ENCODE data around the gene WDR7.
A peak's percentile ranks its signal among the peaks of the same experiment; 100 is the strongest.
"Not testable (repeated sequence)": the region's sequence is repeated elsewhere in the genome, so short reads cannot be mapped to it uniquely, and the experiment has no call there.

Gene WDR7

DNA sequence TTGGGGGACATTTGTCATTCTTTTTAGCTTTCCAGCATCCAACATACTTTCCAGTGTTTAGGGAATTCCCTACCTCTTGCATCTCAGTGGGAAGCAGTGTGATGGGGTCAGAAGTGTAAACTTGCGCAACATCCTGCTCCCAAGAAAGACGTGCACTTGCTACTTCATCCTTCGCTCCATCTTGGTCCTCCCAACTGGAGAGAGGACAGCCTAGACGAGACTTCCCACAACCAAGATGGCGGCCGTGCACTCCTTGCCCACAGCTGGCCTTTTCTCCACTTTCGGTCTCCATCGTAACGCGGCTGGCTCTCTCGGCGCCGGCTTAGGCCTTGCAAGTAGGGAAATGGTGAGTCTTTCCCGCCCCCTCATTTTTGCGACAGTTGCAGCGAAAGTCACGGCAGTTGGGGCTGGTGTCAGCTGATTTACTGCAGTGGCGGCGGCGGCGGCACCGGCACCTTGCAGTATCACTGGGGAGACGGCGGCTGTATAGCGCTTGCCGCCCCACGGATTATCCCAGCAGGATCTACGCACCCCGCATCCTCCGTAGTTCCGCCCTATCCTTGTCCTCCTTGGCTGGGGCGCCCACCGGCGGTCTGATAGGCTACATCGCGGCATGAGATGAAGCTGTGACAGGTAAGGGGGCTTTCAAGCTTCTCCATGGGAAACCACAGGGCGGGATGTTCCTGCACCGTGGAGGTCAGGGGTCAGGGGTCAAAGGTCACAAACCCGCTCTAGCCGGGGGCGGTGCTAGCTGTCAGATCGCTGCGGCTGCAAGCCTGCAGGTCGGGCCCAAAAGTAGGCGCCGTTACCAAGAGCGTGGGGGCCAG is at the start of gene WDR7:
Gene WDR7 (plus strand): TSS at position 416 of the 827 bp plus-strand sequence. CDS start 21,157 bp downstream, outside the sequence.
- peak; percentile 90 for DNase-seq

DNA sequence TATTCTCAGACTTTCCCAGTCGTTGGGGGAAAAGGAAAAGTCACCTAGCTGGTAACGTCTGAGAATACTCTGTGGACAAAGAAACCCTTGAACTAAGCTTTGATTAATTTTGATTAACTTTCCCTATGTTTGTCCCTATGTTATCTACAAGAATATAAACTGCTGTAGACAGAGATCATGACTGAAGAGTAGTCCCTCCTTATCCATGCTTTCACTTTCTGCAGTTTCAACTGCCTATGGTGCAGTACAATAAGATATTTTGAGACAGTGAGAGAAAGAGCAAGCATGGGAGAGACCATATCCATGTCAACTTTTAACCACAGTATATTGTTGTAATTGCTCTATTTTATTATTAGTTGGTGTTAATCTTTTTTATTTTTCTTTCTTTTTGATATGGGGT is 44.5 kb upstream of the WDR7 start:
- DNase-seq = no peak

DNA sequence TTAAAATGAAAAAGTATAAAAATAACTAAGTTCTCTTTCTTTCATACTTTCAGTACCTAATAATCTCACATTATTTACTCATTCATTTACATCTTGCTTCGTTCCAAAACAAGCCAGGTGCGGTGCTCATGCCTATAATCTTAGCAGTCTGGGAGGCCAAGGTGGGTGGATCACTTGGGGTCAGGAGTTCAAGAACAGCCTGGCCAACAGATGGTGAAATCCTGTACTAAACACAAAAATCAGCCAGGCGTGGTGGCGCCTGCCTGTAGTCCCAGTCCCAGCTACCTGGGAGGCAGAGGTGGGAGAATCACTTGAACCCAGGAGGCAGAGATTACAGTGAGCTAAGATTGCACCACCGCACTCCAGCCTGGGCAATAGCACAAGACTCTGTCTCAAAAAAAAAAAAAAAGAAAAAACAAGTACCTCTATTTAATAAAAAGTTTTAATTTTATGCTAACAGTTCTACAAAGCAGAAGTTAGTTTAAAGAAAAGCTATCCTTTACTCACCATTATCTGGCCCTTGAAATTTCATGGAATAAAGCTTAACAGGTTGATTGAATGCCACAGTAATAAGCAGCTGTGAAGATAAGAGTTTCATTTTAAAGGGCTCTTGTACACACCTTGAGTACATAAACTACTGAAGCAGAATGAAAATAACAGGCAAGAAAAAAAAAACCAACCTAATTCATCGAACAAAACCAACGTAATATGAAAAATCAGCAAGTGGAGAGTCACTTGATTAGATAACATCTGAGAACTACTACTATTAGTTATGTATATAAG is 35.2 kb upstream of the WDR7 start:
- DNase-seq = no peak

DNA sequence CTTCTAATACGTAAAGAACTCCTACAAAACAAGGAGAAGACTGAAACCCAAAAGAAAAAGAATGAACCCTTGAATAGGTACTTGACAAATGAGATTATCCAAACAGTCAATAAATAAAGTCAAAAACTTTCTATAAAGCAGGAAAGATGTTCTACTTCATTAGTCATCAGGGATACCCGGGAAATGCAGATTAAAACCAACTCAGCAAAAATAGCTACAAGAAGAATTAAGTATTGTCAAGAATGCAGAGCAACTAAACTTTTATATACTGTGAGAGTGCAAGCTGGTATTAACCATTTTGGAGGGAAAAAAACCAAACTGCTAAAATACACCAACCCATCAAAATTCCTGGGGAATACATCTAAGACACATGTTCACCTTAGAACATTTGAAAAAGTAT is 23.2 kb upstream of the WDR7 start:
- DNase-seq = no peak

DNA sequence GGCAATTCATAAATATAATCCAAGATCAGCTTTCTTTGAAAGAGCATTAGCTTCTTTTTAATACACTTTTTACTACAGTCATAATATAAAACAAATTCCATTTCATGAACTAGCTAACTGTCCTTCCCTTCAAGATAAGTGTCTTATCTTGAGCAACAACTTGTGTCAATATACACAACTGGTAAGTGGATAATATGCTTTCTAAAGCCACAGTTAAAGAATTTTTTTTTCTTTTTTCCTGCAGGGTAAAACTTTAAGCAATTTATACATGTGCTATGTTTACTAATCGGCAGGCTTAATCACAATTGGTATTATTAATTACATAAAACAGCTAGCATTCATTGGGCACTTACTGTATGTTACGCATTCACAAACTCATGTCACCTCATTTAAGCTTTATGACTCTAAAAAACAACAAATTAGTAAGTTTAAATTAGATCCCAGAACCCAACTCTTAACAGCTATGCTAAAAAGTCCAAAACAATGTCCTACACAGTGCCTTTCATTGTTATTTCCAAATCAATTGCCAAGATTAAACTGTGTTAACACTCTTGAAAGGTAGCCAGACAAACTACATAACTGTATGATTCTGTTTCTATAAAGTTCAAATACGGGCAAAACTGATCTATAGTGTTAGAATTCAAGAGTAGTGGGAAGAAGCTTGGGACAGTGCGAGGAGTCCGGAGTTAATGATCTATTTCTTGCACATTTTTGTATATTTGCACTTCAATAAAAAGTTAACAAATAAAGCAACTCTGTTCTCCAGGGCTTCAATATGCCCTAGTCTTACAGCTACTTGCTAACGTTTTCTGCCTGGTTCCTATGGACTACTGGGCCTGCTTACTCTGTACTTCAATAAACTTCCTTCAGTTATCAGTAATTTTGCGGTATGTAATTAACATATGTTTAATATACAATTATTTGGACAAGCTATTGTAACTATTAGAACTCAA is 18.8 kb upstream of the WDR7 start:
- no peak for DNase-seq

DNA sequence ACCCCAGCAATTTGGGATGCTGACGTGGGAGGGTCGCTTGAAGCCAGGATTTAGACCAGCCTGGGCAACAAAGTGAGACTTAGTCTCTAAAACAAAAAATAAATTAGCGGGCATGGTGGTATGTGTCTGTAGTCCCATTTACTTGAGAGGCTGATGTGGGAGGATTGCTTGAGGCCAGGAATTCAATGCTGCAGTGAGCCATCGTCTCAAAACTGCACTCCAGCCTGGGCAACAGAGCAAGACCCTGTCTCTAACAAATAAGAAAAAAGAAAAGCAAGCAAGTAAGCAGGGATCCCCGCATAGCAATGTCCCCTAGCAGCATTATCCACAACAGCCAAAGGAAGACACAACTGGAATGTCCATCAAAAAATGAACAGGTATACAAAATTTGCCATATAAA is 16.2 kb upstream of the WDR7 start:
- DNase-seq = no peak

DNA sequence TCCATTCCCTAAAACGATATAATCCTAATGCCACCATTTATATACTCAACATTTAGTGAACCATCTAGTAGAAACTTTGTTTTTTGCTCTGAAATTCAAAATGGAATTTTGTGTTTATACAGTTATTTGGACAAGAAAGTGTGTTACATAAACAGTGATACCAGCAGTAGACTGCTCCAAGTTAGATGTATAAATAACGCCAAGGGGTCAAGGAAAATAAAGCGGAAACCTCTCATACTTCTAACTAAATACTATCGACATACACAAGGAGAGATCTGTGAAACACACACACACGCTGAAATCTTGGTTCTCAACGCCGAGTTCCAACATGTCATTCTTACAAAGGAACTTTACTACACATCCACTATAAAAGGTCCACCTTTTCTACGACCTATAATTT is 14.0 kb upstream of the WDR7 start:
- DNase-seq = no peak

DNA sequence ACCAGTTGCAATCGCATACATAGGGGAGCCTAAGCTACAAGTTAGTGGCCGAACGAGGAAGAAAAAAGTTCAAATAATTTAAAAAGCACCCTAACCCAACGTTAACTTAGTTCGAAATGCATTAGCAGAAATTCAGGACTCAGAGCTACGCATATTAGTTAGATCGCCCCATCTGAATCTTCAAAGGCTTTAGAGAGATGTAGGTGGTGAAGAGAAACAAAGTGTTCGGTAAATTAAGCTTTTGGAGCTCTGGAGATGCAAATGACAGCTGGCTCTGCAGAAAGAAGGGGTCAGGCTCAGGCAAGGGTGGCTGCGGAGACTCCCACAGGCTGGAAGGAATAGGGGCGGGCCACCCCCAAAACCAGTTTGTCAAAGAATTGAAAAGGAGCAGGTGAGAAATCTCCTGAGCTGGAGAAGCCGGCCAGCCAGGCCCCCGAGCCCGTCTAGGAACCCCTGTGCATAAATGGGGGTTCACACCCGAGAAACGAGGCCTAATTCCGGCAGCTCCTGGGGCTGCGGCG is 13.4 kb upstream of the WDR7 start:
- no peak for DNase-seq

DNA sequence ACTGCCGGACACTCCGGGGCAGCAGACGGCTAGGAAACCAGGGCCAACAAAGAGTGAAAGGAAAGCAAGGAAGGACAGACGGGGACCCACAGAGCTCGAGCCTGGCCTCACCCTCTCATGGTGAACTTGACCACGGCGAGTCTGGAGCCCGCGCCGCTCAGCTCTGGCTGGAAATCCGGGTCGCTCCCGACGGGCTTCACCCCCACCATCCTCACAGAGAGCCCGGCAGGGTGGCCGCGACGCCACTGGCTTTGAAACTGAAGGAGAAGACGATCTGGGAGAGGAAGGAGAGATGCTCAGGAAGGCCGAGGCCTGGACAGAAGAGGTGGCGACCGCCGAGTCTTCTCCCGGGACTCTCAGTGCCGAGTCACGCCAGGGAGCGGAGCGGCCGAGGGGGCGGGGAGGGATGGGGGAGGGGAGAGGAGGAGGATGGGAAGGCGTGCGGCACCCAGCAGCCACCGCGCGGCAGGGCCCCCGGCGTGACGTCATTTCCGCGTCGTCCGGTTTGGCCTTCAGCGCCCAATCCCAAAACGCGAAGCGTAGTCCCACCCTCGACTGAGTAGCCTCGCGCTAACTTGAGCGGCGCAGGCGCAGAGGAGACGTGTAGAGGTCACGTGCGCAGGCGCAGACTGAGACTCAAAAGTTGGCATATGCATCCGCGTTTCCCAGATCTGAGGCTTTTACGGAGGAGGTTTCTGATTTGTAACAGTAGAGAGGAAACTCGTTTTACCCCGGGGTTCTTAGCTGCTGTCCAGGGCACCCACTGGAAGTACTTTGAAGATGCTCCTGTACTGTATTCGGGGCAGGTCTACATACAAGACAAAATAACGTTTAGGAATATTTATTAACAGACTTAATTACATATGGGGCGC is 12.7 kb upstream of the WDR7 start, which contains the start of gene TXNL1:
Gene TXNL1 (minus strand): TSS at position 361 of the 872 bp plus-strand sequence. CDS start 152 bp downstream, at position 209.
- peak; percentile 82 for DNase-seq

DNA sequence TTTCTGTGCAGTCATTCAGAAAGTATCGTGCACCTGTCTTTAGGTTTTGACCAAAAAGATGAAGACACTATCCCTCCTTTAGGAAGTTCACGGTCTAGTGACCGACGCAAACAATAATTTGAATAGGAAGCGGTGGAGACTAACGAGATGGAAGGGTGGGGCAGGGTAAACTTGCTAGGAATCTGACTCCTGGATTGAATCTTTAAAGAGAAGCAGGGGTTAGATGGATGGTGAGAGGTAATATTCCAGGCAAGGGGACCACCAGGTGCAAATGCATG is 12.1 kb upstream of the WDR7 start:
- no peak for DNase-seq

DNA sequence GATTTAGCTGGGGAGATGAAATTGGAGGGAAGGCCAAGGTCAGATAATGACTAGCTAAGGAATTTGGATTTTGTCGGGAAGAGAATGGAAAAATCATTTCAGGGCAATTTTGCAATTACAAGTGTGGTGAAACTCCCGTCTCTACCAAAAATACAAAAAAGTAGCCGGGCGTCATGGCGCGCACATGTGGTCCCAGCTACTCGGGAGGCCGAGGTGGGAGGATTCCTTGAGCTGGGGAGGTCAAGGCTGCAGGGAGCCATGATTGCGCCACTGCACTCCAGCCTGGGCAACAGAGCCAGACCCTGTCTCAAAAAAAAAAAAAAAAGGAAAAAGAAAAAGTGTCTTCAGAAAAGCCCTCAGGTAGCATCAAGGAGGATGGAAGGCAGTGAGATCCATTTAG is 11.6 kb upstream of the WDR7 start:
- no peak for DNase-seq

DNA sequence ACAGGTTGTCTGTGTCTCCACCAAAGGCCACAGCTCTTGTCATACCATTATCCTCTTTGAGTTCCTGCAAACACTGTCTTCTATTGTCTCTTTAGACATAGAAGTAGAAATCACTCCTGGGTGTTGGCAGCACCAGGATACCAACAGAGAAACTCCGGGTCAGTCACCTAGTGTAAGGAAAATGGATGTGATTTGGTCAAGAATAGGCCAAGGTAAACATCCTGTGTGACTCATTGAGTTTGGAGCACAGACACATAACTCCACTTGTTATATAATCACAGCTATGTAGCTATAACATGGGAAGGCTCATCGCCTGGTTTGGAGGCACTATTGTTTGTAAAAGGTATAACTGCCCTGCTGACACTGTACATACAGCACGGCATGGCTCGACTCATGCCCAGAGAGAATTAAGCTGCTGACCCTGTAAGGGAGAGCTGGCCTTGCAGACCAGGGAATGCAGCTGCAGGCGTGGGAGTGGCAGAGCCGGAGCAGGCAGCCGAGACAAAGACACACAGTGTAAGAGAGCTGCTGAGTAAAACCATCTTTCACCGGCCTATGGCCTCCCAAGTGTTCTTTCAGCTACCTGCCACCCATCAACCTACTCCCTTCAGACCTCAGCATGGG is 9.3 kb upstream of the WDR7 start:
- DNase-seq = no peak

DNA sequence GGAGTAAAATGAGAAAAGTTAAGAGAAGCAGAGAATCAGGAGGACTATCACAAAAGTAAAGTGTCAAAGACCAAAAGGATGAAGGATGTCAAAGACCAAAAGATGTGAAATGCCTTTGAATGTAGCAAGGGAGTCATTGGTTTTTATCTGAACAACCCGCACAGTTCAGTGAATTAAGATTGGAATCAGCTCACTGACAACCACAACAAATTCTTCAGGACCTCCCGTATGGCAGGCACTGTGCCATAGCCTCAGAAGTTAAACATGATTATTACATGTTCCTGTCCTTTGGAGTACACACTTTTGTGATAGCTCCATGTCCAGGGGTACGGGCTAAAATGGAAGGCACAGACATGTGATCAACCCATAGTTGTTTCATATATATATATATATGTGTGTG is 7.8 kb upstream of the WDR7 start:
- DNase-seq = no peak

DNA sequence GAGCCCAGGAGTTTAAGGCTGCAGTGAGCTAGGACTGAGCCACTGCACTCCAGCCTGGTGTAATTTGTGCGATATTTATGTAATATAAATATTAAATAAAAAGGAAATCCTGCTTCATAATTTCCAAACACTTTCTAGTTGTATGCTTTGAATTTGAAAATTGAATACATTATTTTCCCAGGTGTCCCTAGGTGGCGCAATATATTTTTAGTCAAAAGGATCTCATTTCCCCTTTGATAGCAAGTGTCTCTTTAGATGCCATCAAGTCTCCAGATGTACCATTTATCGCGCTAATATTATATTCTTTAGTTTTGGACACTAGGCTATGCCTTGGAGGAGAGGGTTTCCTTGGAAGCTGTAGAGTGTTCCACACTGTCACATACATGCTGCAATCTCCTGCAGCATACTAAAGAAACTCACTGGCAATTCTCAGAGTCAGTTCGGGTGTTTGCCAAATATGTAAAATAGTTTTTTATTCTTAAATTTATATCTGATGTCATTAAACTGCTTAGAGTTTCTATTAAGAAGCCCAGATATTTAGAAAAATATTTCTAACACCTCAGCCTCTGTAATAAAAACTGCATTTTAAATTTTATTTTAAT is 5.6 kb upstream of the WDR7 start:
- DNase-seq = no peak

DNA sequence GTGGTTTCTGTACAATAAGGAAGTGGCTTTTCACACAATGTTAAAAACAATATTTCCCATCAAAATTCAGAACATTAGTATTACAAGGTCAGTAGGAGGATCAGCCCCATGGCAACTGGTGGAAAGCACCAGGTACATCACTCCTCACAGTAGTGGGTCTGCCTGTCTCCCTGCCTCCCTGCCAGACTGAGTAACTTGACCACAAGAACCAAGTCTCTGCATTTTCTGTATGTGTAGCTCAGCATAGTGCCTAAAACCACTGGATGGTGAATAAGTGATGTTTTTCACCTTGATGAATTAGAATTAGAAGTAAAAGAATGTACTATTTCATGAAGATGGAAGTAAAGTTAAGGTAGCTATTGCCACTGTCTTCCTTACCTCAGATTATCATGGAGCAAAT is 4.1 kb upstream of the WDR7 start:
- DNase-seq = no peak

DNA sequence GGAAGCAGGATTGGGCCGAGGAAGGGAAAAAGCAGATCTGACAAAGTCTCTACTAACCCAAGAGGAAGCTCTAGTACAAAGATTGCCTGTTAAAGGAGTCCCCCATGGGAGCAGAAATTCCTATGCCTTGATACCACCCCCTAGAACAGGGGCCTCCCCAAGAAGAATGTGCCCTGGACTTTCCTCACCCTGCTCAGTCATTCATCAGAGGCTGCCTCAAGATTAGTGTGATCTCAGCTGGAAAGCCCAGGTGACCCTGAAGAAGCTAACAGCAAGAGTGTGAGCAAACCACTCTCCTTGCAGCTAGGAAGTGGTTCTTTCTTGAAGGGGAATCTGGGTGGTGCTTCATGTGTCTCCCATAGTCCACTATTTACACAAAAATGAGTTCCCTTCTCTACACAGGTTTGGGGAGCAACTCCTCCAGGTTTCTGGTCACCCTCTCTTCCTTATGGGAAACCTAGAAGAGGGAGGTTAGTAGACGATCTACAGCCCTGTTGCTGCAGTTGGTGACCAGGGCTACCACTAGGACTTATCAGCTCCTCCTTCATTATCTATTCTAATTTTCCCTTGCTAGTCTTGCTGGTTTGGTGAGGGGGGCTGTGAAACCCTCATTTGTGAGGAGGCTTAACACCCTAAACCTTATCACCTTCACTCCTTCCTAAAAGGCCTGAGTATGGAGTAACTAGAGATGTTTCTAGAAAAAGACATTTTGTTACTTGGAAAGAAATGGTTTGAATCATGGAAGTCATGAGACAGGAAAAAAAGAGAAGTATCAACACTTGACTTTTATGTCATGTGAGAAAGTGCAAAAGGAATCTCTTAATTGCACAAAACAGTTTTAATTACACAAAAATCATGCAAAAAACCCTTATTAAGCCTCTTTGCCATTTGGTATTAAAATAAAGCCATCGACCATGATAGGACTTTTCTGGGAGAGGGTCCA is 2.9 kb upstream of the WDR7 start:
- no peak for DNase-seq

DNA sequence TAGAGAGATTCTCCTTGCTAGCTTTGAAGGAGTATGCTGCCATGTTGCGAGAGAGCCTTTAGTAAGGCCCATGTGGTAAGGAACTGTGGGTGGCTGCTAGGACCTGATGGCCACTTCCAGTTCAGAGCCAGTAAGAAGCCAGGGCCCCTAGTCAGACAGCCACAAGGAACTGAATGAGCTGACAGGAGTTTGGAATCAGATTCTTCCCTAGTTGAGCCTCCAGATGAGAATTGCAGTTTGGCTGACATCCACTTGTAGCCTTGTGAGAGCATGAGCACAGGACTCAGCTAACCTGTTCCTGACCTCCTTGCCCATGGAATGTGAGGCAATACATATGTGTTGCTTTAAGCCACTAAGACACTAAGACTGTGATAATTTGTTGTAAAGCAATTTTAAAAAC is 1.2 kb upstream of the WDR7 start:
- no peak for DNase-seq

DNA sequence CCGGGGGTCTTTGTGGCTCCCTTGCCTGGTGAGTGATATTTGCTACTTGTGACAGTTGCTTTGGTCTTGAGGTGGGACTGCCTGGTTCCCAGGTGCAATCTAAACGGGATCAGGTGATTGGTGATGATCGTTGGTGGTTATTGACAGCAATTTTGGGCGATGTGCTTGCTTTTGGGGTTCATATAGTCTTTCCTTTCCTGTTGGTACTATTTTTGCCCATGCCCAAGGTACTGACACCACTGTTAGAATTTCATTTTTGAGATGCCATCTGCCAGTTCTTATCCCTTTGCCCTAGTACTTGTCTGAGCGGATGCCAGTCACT is 573 bp downstream of the WDR7 start:
- no peak for DNase-seq

DNA sequence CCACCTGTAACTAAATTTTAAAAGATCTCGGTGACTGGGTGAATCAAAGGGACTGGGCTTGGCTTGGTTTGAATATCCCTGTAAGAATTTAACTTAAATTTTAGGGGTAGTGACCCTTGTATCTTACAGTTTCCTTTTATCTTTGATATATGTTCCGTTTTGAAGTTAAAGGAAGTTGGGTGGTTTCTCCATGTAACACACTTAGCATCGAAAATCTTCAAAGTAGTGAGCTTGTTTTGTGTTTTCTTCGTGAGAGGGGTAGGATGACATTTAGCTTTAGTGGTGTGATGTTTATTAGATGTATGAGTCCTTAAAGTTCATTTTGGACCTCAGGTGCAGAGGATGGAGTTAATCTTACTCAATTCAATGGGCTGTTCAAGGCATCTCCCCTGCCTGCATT is 1.6 kb downstream of the WDR7 start:
- no peak for DNase-seq

DNA sequence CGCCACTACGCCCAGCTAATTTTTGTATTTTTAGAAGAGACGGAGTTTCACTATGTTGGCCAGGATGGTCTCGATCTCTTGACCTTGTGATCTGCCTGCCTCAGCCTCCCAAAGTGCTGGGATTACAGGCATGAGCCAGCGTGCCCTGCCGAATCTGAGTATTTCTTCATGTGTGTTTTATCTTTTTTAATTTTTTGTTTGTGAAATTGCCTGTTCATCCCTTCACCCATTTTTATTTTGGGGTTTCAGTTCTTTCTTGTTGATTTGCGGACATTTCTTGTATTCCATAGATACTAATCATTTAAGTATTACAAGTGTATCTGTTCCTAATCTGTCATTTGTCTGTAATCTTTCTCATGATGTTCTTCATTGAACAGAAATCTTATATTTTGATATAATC is 3.1 kb downstream of the WDR7 start:
- not testable (repeated sequence) for DNase-seq

All from NCI-H2029 treated with DMSO at 0.1 percent for 48 hours (cell line).